A673 (cell line): Measurements from ENCODE around the gene TSSK2.

Source experiments
- CTCF ChIP-seq: fragments of 300-800, 200-600 bp; sonication (generic); conservative IDR thresholded peaks from 2 replicates; pipeline ENCODE4 v1.5.1; 2017; ENCODE audit warnings: low read depth, mild to moderate bottlenecking, antibody characterized with exemption, low read length, moderate library complexity, mixed read lengths
- EZH2 ChIP-seq: fragments of 200-600 bp; sonication (generic); IDR thresholded peaks from 2 replicates; pipeline ENCODE4 v1.6.1; 2017; ENCODE audit warnings: borderline replicate concordance, low read depth, mild to moderate bottlenecking, mixed read lengths, antibody characterized with exemption, low read length; ENCODE audit not compliant: poor library complexity, severe bottlenecking

- TF ChIP-seq CTCF (no peak), EZH2 (no peak)
Measured at GRCh38 chr22:19113429-19113828, 17.7 kb upstream of the TSSK2 start.
